ENCODE measurements around the gene MACROD2. TPM values are rescaled to one million over a fixed set of nuclear protein-coding genes. Genes with fewer than 3 reads are reported as not detected.

MACROD2 gene
- total RNA-seq, 4 donors from 2014 or later: 2.9 to 11.3 (median 8.0) TPM

DNA sequence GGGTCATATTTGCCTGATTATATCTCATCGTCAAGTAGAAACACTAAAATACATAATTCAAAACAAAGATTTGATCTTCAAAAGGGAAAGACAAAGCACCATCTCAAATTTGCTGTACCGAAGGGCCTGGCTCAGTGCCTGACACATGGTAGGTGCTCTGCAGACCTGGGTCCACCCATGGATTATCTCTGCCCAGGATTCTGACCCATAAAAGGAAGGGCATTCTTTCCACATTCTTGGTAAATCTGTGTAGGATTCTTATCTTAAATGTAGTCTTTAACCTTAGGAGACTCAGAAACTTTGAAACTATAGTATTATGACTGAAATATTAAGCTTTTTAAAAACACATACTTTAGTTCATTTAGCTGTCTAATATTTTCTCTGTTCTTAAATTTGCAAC, 616.2 kb downstream of the MACROD2 start:
- TF ChIP-seq, protein P1, sequence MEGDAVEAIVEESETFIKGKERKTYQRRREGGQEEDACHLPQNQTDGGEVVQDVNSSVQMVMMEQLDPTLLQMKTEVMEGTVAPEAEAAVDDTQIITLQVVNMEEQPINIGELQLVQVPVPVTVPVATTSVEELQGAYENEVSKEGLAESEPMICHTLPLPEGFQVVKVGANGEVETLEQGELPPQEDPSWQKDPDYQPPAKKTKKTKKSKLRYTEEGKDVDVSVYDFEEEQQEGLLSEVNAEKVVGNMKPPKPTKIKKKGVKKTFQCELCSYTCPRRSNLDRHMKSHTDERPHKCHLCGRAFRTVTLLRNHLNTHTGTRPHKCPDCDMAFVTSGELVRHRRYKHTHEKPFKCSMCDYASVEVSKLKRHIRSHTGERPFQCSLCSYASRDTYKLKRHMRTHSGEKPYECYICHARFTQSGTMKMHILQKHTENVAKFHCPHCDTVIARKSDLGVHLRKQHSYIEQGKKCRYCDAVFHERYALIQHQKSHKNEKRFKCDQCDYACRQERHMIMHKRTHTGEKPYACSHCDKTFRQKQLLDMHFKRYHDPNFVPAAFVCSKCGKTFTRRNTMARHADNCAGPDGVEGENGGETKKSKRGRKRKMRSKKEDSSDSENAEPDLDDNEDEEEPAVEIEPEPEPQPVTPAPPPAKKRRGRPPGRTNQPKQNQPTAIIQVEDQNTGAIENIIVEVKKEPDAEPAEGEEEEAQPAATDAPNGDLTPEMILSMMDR (IDR thresholded peaks at IDR 0.05; ENCODE audit: low read depth): no peak

DNA sequence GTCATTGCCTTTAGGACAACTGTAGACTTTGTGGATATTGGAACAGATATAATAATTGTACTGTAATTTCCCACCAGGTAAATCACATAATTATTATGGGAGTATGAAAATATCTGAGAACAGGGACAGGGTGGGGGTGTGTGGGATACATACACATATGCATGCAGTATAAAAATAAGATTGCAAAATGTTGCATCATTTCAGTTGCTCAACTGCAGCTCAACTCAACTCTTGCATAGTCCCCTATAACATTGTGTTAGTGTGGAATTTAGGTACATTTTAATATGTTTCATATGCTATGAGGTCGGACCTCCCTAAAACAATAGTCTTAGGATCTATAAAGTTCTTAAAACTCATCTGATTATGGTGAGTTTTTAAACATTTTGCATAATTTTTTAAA, 617.1 kb downstream of the MACROD2 start:
- TF ChIP-seq, protein P1 (IDR thresholded peaks at IDR 0.05; ENCODE audit: low read depth): no peak

DNA sequence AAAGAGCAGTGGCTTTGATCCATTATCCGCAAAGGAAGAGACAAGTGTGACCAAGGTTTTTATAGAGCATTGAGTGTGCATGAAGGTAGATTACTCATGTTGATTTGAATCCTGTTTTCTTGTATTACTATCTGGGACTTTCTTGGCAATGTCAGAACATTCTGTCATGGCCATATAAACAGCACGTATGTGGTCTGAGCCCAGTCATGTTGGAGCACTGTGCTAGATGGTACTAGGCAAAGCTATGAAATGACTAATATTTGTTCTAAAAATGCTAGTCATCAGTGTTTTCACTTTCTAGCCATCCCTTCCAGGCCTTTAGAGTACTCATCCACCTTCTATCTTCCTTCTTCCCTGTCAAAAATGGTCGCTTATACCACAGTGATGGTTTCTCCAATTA, 620.7 kb downstream of the MACROD2 start:
- TF ChIP-seq, protein P1 (IDR thresholded peaks at IDR 0.05; ENCODE audit: low read depth): no peak

DNA sequence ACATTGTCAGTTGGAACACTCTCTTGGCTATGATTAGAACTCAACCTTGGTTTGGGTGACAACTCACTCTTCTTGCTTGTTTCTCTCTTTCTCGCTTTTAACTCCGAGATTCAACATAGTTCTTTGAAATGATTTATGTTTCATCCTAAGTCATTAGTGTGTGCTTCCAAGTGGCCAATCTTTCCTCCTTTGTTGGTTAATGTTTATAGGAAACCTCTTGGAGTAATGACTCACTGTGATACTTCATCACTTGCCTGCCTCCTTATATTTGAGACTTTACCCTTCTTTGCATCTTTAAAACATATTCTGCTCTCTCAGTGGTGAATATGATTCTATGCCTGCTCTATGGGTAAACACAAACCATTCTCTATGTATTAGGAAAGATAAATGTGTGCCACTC, 621.8 kb downstream of the MACROD2 start:
- TF ChIP-seq, protein P1 (IDR thresholded peaks at IDR 0.05; ENCODE audit: low read depth): no peak

DNA sequence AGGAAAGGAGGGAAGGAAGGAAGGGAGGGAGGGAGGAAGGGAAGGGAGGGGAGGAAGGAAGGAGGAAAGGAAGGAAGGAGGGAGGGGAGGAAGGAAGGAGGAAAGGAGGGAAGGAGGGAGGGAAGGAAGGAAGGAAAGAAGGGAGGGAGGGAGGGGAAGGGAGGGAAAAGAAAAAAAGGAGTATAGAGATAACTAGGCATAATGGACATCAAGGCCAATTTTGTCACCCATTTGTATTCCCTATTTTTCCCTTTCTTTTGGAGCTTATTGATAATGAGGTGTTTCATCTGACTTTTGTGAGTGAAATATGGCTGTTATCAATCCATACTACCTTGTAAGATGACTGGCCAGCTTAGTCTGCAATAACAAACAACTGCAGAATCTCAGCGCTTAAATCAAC, 624.1 kb downstream of the MACROD2 start:
- TF ChIP-seq, protein P1 (IDR thresholded peaks at IDR 0.05; ENCODE audit: low read depth): no peak

DNA sequence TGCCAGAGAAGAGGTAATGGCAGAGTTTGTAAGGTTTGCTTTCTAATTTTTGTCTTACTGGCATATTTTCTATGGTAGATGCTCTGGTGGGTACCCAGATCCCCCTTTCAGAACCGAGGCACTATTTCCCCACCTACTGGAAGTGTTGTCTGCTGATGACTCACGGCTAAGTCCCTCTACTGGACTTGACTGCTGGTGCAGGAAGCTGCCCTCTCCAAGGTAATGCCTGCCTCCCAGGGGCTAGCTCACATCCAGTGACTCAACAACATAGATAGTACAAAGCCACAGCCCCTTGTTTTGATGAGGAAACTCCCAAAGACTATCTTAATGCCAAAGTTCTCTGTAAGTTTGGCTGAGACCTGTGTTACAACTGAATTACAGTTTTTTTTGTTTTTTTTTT, 627.5 kb downstream of the MACROD2 start:
- TF ChIP-seq, protein P1 (IDR thresholded peaks at IDR 0.05; ENCODE audit: low read depth): no peak

DNA sequence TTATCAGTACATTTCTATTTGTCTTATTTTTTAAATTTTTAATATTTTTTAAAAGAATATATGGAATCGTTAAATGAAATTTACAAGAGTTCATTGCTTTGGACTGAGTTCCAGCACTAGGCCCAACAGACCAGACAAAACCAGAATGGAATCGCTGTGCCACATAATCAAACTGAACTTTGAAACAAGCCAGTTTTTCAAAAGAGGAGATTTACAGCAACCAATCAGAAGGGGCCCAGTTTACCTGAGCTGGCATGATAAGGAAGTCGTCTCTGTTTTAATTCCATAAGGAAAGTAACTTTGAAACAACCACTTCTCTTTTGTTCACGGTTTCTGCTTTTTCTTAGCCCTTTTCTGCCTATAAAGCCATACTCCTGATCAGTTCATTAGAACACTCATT, 635.7 kb downstream of the MACROD2 start:
- TF ChIP-seq, protein P1 (IDR thresholded peaks at IDR 0.05; ENCODE audit: low read depth): no peak

Measured in subcutaneous adipose tissue (tissue), 4 donors.